ENCODE data around the gene HNRNPLL.
"Not testable (repeated sequence)": the region's sequence is repeated elsewhere in the genome, so short reads cannot be mapped to it uniquely, and the experiment has no call there.

The HNRNPLL gene

DNA sequence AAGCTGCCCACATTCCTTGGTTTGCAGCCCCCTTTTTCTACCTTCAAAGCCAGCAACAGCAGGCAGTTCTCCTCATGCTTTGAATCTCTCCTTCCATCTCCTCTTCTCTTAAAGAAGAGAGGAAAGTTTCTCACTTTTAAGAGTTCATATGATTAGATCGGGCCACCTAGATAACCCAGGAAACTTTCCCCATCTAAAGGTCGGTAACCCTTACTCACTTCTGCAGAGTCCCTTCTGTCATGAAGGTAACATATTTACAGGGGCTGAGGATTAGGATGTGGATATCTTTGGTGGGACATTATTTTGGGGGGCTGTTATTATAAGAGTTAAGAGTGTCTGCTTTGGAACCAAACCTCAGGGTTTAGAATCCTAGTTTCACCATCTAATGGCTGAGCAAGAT lies 51.0 kb downstream of the HNRNPLL start:
- no peak for DNase-seq

- DNase-seq: no peak
Measured at GRCh38 chr2:38551171-38551570, 51.6 kb downstream of the HNRNPLL start.

DNA sequence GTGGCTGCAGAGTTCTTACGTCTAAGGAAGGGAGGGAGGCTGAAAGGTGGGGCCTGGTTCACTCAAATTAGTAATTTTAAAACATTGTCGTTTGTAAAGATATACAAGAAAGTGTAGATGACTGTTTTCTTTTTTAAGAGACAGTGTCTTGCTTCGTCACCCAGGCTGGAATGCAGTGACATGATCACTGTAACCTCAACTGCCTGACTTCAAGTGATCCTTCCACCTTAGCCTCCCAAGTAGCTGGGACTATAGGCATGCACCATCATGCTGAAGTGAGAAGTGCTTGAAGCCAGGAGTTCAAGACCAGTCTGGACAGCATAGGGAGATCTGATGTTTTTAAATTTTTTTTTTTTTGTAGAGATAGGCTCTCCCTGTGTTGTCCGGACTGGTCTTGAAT lies 52.9 kb downstream of the HNRNPLL start:
- DNase-seq: no peak

DNA sequence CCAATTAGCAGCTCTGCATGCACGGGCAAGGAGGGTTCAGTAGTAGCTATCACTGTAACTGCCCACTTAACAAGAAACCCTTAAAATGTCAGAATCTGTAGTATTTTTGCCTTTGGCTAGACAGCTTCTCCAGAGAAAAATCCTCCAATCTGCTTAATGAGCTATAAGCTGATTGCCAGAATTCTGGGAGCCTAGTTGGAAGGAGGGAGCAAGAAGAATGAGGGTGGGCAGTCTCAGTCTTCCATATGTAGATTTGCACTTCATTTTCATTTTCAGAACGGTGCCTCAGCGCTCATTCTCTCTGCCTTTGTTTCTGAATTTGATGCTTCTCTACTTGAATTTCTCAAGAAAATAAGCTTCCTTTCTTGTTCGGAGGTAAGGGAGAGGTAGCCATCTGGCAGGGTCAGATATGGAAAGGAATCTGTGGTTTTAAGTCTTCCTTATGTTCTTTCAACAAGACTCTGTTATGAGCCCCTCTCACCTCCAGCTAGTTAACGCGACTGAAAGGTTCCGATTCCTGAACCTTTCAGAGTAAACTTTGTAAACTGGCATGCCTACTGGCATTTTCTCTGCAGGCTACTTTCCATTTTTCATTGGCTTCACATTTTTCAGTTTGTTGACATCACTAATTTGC lies 53.5 kb downstream of the HNRNPLL start:
- no peak for DNase-seq

GRCh38 chr2:38547791-38548190 lies 54.9 kb downstream of the HNRNPLL start:
- DNase-seq: no peak

DNA sequence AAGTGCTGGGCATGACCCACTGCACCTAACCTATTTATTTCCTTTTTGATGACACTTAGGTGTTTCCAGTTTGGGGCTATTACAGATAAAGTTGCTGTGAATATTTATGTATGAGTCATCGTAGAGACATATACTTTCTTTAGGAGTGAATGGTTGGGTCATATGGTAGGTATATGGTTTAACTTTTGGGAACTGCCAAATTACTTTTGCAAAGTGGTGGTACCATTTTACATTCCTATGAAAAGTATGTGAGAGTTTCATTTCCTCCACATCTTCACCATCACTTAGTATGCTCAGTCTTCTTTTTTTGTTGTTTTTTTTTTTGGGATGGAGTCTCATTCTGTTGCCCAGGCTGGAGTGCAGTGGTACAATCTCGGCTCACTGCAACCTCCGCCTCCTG lies 56.1 kb downstream of the HNRNPLL start:
- no peak for DNase-seq

- DNase-seq: no peak
Measured at GRCh38 chr2:38546064-38546463, 56.7 kb downstream of the HNRNPLL start.

GRCh38 chr2:38542248-38542631 lies 60.5 kb downstream of the HNRNPLL start:
- DNase-seq: peak; percentile 17

DNA sequence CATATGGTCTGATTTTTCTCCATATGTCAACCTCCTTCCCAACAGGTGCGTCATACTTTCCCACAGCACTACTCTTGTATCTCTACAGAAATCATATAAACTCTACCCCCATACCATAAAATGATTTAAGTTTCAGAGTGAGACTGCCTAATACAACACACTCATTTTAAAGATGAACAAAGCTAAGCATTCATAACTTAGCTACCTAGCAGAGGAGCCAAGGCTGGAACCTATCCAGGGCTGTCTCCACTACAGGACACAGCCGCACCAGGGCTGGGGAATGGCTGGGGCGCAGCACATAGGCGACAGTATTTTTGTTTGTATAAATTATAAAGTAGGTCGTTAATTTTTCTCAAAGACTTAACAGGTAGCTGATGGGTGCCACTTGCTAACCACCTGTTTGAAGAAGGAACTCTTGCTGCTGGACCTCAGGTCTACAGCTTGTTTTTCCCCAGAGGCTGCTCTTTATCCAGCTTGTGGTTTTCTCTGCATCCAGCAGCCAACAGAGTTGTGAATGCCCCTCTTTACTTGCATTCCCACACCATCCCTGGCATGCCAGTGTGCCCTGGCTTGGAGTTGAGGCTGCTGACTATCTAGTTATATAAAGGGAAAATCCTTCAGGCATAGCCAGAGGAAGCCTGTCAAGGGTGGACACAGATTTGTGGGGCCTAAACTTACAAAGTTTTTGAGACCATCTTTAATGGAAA lies 62.0 kb downstream of the HNRNPLL start:
- no peak for DNase-seq

GRCh38 chr2:38539086-38539485 lies 63.6 kb downstream of the HNRNPLL start:
- no peak for DNase-seq

DNA sequence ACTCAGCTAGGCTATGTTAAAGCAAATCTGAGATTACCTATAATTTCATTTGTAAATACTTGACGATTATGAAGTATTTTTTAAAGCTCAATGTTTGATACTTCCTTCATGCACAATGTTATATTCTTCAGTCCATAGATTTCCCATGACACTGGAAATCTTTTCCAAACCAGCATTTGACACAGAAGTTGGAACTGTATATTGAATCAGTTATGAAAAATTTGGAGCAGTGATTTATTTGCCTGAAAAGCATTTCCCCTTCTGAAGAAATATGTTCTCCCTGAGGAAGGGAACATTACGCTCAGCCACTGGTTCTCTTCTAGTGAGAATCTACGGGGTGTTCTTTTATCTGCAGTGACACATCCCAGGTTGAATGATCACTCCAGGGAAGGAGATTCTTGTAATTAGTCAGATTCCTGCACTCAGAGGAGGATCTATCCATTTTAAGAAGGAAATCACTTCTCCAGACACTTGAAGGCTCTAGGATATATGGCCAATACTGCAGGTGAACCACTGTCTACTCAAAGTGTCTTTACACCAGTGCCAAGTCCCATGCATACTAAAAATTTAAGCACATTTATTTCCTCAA lies 64.7 kb downstream of the HNRNPLL start:
- no peak for DNase-seq

DNA sequence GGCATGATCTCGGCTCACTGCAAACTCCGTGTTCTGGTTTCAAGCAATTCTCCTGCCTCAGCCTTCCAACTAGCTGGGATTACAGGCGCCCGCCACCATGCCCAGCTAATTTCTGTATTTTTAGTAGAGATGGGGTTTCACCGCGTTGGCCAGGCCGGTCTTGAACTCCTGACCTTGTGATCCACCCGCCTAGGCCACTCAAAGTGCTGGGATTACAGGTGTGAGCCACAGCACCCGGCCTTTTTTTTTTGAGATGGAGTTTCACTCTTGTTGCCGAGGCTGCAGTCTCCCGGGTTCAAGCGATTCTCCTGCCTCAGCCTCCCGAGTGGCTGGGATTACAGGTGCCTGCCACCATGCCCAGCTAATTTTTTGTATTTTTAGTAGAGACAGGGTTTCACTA lies 65.4 kb downstream of the HNRNPLL start:
- DNase-seq: not testable (repeated sequence)

- DNase-seq: peak; percentile 90
Measured at GRCh38 chr2:38535744-38536506, 66.8 kb downstream of the HNRNPLL start.

DNA sequence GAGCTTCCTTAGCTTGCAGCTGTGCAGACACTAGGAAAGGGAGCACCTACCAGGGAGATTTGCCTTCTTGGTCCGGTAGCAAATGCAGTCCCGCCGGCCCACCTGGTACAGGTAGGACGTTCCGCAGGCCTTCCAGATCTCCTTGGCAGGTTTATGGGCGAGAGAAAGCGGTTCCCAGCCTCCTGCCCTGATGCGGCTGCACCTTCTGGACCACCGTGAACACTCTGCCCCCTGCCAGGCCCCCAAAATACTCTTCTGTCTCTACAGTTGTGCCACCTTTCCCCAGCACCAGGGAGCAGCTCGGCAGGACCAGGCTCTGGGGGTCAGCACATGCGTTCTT lies 67.4 kb downstream of the HNRNPLL start:
- no peak for DNase-seq

GRCh38 chr2:38534746-38535403 lies 67.9 kb downstream of the HNRNPLL start:
- no peak for DNase-seq

DNA sequence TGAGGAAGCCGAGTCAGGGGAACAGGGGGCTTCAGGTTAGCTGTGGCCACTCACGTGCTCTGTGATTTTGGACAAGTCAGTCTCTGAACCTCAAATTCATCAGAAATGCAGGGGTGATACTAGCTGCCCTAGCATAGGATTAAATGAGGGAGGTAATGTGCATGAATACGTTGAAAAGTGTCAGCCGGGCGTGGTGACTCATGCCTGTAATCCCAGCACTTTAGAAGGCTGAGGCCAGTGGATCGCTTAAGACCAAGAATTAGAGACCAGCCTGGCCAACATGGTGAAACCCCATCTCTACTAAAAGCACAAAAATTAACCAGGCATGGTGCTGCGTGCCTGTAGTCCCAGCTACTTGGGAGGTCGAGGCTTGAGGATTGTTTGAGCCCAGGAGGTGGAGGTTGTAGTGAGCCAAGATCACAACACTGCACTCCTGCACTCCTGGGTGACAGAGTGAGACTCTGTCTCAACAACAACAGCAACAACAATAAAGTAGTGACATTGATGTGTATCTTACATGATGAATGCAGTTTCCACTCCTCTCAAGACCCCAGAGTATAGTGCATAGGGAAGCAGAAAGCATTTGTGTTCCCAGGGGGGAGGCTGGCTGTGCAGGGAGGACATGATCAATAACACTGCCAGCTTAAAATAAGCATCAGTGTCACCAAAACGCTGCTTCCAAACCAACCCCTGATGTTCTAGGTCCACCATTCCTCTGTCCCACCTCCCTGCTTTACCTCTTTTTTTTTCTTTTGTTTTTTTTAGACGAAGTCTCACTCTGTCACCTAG lies 68.8 kb downstream of the HNRNPLL start:
- no peak for DNase-seq

GRCh38 chr2:38533180-38533579 lies 69.5 kb downstream of the HNRNPLL start:
- no peak for DNase-seq

DNA sequence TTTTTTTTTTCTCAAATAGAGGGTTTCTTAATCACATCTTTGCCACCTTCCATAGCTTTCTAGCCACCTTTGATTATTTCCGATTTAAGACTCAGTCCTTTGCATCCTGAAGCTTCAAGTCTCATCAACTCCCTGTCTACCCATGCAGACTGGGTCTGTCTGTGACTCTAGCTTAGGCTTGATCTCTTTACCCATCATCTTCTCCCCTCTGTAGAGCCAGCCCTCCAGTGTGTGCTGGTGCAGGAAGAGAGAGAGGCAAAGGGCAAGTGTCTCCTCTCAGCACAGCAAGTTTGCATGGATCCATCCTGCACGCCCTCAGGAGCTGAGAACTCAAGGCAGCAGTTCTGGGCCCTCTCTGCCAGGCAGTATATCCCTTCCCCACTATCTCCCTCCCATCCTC lies 70.4 kb downstream of the HNRNPLL start:
- DNase-seq: no peak

DNA sequence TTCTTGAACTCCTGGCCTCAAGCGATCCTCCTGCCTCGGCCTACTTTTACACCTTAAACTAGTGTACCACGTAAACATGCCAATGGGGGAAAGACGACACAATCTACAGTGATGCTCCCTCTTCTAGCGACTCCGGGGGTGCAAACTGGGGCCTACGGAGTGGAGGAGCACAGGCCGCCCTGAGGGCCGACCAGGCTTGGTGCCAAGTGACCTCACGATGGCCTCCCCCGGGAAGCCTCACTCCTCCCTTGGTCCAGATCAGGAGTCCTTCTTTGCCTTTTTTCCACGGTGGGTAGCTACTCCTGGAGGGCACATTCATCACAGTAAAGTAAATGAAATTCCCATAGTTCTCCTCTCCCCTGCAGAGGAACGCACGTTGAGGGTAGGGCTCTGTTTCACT lies 73.5 kb downstream of the HNRNPLL start:
- no peak for DNase-seq

DNA sequence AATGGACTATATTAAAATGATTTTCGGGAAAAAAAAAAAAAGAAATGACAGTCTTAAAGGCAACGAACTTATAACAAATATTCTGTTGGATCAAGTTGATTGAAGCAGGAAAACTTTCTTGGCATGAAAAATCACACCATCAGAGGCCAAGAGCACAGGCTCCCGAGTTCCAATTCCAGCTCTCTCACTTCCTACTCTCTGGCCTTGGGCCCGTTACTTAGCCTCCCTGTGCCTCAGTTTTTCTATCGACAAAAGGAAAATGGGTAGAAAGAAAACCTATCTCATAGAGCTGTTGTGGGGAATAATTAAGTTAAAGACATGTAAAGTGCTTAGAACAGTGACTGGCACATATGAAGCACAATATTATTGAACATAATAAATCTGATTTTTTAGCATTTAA lies 74.2 kb downstream of the HNRNPLL start:
- DNase-seq: no peak

GRCh38 chr2:38528008-38528442 lies 74.7 kb downstream of the HNRNPLL start:
- peak; percentile 19 for DNase-seq

DNA sequence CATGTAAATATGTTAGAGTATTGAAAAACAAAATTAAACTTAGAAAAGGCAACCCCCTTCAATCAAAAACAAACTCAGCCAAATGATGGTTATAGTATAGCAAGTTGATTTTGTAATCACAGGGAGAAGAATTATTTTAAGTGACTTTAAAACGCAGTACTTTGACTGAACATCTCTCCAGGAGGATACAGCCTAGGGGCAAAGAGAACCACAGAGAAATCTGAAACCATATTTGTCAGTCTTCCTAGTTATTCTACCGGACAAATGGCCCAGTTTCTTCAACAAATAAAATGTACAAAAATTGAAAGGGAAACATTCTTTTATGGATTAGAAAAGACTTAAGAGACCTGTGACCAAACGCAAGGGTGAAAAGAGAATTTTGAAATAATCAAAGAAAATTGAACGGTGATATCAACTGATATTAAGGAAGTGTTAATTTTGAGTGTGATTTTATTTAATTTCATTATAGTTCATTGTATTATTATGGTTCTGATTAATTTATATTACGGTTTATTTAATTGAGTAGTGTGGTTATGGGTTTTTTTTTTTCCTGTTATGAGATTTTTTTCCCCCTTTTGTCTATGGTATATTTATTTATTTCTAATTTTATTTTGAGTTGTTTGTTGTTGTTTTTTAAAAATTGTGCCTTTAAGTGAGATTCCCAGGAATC lies 75.3 kb downstream of the HNRNPLL start:
- DNase-seq: no peak
